Stimulated activated CD4-positive, alpha-beta T cell treated with anti-CD3 and anti-CD28 coated beads, Interleukin-1b, Interleukin-23, amount 100 ng/mL, for 1 hour (primary cell): ENCODE results near the gene FOXO1.

Experiments
- DNase-seq, 2 donors: peaks; one replicate each; pipeline ENCODE4 v3.0.0-alpha.2; 2020; ENCODE audit warnings: low read depth in 2 of 2

FOXO1 gene

DNA sequence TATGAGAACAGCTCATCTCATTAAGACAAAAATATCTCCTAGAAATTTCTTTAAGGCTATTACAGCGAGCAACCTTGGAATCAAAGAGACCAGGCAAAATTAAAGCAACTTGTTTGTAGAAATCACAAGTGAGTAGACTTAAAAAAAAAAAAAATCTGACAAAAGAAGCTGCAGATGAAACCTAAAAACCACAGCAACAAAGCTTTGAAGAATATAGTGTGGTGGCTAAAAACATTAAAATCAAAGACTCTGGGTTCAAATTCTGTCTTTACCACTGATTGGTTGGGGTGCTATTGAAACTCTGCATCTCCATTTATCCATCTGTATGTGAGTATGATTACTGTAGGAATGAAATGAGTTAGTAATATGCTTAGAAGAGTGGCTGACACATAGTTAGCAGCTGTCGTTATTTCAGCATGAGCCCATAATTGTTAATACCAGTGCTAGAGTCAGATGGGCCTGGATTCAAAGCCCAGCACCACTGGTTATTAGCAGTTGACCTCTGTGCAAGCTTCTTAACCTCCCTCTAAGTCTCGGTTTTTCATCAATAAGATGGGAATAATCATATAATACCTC is 157.6 kb downstream of the FOXO1 start:
- DNase-seq, result no peak

DNA sequence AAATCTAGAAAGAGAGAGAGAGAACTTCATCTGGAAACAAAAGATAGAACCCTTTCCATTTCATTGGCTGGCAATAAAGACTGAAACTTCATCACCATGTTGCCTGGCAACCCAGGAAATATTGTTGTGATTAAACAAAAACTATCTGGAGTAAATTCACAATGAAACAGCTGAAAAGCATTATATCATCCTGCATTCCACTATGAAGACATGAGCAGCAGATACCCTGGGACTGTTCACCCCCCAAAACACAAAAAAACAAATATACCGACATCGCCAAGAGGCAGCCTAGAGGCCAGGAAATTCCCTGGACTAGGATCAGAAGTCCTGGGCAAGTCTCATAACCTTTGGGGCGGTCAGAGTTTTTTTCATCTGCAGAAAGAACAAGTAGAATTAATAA is 158.3 kb downstream of the FOXO1 start:
- no peak for DNase-seq

DNA sequence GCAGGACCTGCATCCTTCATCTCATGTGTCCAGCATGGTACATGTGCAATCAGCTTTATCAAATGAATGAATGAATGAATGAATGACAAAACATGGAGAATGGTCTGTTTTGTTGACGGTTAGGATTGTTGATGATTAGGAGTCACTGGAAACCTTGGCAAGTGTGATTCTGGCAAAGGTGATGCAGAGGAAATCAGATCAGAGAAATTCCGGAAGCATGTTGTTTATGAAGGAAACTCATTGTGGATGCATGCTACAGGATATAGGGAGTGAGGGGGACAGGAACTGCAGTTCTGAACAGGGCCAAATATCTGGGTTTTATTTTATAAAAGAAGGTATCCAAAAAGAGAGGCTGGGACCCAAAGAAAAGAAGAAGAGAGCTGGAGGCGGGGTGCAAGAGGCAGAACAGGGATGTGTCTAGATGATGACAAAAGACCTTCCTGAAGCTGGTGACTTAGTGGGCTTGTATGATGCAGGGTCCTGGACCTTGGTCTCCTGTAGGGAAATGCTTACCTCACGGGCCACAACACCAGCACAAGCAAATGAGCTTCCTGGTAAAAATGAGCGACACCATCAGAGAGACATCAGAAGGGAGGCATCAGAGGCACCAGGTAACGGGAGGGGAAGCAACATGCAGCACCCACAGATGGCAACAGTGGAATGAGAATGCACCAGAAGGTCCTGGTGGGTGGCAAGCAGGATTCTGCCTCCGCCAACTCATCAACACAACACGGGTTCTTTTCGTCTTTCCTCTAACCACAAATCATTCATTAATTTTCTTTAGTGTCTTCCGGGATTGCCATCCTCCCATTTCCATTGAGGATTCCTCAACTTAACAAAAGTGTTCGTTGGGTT is 159.6 kb downstream of the FOXO1 start:
- no peak for DNase-seq
